ENCODE measurements around the gene MRPS15. TPM values are rescaled to one million over a fixed set of nuclear protein-coding genes. Genes with fewer than 3 reads are reported as not detected.
A peak's percentile ranks its signal among the peaks of the same experiment; 100 is the strongest.
"Not testable (repeated sequence)": the region's sequence is repeated elsewhere in the genome, so short reads cannot be mapped to it uniquely, and the experiment has no call there.

MRPS15 gene
- total RNA-seq: 48.0 to 55.5 TPM (median 53.6 TPM) in 3 replicates

DNA sequence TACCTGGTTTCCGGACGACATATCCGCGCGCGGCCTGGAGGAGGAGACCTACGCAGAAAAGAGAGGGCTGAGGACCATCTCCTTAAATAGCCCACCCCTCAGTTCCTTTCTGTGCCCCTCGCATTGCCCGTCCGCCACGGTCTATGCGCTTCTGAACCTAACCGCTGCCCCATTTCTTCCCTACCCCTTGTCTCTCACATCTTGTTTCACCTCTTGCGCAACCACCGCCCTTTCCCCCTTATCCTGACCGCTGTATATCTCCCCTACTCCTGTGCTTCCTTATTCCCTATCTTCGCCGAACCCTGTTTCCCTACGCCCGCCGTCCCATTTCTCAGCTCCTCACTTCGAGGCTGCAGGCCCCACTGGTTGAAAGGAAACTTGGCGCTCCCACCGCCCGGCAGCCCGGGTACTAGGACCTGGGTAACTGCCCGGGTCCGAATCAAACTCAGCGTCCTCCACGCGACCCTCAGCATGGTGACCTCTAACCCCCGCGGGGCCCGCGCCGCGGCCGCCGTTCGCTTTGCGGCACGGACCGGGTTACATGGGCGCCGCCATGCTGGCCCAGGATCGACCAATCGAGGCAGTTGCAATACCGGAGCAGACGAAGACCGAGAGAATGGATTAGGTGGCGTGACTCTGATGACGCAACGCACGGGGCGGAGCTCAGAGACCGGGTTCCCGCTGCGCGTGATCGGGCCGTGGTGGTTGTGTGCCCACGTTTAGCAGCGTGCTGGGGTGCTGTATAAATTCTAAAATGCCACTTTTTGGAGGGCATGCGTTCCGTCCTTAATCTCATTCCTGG lies at the start of gene MRPS15:
Gene MRPS15, minus strand, starts transcription at position 582 of the 802 bp plus-strand sequence. Its CDS starts 109 bp downstream, at position 473.
- Mint-ChIP-seq H3K4me3 (peak within 1 kb of the TSS; percentile 100), H3K9me3 (no peaks in the 10 kb centered on the region), H3K27me3 (ENCODE audit: low read depth) (no peaks in the 10 kb centered on the region), H3K36me3 (peaks cover 14% of the 10 kb centered on the region), H3K27ac (peak within 1 kb of the TSS; percentile 99), H3K4me1 (peaks cover 21% of the 10 kb centered on the region)
- TF ChIP-seq, protein P1, sequence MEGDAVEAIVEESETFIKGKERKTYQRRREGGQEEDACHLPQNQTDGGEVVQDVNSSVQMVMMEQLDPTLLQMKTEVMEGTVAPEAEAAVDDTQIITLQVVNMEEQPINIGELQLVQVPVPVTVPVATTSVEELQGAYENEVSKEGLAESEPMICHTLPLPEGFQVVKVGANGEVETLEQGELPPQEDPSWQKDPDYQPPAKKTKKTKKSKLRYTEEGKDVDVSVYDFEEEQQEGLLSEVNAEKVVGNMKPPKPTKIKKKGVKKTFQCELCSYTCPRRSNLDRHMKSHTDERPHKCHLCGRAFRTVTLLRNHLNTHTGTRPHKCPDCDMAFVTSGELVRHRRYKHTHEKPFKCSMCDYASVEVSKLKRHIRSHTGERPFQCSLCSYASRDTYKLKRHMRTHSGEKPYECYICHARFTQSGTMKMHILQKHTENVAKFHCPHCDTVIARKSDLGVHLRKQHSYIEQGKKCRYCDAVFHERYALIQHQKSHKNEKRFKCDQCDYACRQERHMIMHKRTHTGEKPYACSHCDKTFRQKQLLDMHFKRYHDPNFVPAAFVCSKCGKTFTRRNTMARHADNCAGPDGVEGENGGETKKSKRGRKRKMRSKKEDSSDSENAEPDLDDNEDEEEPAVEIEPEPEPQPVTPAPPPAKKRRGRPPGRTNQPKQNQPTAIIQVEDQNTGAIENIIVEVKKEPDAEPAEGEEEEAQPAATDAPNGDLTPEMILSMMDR (IDR thresholded peaks at IDR 0.05; ENCODE audit: unreplicated experiment): no peak
- peak; percentile 85 to 95 for DNase-seq (ENCODE audit: low spot score in 2 of 2, unreplicated experiment in 2 of 2)

DNA sequence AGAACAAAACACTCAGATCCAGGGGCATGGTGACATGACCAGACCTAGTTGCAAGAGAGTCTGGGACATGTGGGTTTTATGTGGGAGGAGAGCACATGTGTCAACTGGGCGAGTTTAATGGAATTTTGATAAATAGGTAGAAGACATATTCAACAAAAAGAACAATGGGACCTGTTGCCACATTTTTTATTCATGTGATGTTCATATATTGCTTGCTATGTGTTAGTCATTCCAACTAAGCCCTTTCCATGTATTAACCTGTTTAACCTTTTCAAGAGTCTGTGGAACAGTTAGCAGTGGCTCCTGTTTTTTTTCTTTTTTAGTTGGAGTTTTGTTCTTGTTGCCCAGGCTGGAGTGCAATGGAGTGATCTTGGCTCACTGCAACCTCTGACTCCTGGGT lies 48.7 kb upstream of the MRPS15 start:
- Mint-ChIP-seq H3K36me3 (no peaks in the 10 kb centered on the region), H3K27ac (no peak overlapping the region), H3K27me3 (ENCODE audit: low read depth) (peaks cover 15% of the 10 kb centered on the region), H3K4me3 (no peak overlapping the region), H3K4me1 (peaks cover 6% of the 10 kb centered on the region), H3K9me3 (no peaks in the 10 kb centered on the region)
- no peak for DNase-seq (ENCODE audit: low spot score in 2 of 2, unreplicated experiment in 2 of 2)
- TF ChIP-seq, protein P1 (IDR thresholded peaks at IDR 0.05; ENCODE audit: unreplicated experiment): no peak

GRCh38 chr1:36511804-36512798 lies 47.9 kb upstream of the MRPS15 start:
- no peaks in the 10 kb centered on the region for H3K36me3 Mint-ChIP-seq

DNA sequence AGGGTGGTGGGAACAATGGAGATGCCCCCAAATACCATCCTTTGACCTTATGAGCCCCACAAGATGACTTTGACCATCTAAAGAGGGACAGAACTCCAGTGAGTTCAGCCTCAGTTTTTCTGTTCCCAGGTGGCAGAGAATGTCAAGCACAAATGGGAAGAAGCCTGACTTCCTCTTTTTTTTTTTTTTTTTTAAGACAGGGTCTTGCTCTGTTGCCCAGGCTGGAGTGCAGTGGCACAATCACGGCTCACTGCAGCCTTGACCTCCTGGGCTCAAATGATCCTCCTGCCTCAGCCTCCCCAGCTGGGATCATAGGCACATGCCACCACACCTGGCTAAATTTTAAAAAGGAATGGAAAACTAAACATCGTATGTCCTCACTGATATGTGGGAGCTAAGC lies 47.0 kb upstream of the MRPS15 start:
- not testable (repeated sequence) for H3K4me3 Mint-ChIP-seq; H3K4me1 Mint-ChIP-seq; H3K27ac Mint-ChIP-seq; H3K36me3 Mint-ChIP-seq; H3K9me3 Mint-ChIP-seq; DNase-seq (ENCODE audit: low spot score in 2 of 2, unreplicated experiment in 2 of 2)
- H3K27me3 Mint-ChIP-seq (ENCODE audit: low read depth): peaks cover 21% of the 10 kb centered on the region

More at GRCh38 chr1:36511804-36512798, 47.9 kb upstream of the MRPS15 start:
- no peak for DNase-seq (ENCODE audit: low spot score in 2 of 2, unreplicated experiment in 2 of 2)
- Mint-ChIP-seq H3K27me3 (ENCODE audit: low read depth) (peaks cover 20% of the 10 kb centered on the region), H3K27ac (no peak overlapping the region), H3K9me3 (no peaks in the 10 kb centered on the region), H3K4me1 (peaks cover 3% of the 10 kb centered on the region), H3K4me3 (no peak overlapping the region)
- TF ChIP-seq, protein P1 (IDR thresholded peaks at IDR 0.05; ENCODE audit: unreplicated experiment): no peak

DNA sequence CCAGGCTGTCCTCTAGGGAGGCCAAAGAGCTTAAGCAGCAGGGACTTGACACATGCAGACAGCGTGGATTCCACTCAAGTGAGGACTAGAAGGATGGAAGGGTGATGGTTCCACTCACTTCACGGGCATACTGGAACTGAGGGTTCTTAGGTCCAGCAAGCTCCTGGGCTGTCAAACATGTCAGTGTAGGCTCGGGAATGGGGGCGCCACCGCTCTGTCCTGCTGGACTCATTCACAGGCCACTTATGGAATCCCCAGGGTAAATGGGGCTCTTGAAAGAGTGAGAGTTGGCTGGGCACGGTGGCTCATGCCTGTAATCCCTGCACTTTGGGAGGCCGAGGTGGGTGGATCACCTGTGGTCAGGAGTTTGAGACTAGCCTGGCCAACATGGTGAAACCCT lies 46.2 kb upstream of the MRPS15 start:
- Mint-ChIP-seq H3K27me3 (ENCODE audit: low read depth) (peaks cover 25% of the 10 kb centered on the region), H3K4me3 (no peak overlapping the region)
- no peak for DNase-seq (ENCODE audit: low spot score in 2 of 2, unreplicated experiment in 2 of 2)

More for the DNA sequence above, 46.2 kb upstream of the MRPS15 start:
- Mint-ChIP-seq H3K4me1 (no peaks in the 10 kb centered on the region), H3K27ac (no peak overlapping the region), H3K9me3 (no peaks in the 10 kb centered on the region), H3K36me3 (no peaks in the 10 kb centered on the region)
- TF ChIP-seq, protein P1 (IDR thresholded peaks at IDR 0.05; ENCODE audit: unreplicated experiment): no peak

Data from mesothelial cell of epicardium (in vitro differentiated cells).